Measurements from ENCODE around the gene ARVCF.
"Not testable (repeated sequence)": the region's sequence is repeated elsewhere in the genome, so short reads cannot be mapped to it uniquely, and the experiment has no call there.

ARVCF gene

DNA sequence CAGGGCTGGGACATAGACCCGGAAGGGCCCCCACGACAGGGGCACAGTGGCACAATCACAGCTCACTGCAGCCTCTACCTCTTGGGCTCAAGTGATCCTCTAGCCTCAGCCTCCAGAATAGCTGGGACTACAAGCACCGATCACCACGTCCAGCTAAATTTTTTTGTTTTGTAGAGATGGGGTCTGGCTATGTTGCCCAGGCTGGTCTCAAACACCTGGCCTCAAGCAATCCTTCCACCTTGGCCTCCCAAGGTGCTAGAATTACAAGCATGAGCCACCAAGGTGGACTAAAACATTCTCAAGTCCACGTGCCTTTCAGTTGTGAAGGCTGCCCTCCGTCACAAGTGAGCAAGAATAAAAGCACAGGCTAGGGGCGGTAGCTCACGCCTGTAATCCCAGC, 85.1 kb downstream of the ARVCF start:
- DNase-seq = no peak

GRCh38 chr22:19930551-19931486, 85.8 kb downstream of the ARVCF start:
- no peak for DNase-seq

DNA sequence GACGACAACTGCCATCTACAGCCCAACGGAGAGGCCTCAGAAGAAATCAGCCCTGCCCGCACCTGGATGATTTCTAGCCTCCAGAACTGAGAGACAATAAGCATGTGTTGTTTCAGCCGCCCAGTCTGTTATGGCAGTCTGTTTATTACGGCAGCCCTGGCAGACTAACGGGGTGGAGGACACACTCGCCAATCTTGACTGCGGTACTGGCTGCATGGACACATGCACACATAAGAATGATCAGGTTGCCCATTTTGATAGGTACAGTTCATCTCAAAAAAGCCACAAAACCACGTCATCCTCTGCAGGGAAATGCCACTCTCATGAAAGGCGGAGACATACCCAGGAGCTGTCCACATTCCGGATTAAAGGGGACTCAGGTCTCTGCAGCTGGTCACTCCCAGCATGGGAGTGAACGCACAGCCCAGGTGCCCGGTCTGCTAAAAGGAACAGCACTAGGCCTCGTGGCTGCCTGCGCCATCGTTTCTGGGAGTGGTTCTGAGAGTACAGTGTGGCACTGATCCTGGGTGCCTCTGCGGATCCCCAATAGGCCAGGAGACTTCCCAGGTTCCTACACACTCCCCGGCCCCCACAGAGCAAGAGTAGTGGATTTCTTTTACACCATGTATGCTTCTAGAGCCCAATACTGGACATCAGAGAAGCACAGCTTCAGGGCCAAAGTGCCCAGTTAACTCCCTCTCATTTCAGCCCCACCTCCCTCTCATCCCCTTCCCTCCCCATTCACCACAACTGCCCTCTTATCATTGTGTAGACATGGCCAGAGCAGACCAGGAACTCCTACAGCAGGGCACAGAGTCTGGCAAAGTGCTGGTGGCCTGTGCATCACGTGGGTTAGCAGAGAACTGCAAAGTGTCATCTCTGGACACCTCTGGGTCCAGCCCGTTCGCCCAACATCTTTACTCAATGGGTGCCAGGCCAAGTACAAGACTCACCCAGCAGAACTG, 86.8 kb downstream of the ARVCF start:
- DNase-seq = no peak

DNA sequence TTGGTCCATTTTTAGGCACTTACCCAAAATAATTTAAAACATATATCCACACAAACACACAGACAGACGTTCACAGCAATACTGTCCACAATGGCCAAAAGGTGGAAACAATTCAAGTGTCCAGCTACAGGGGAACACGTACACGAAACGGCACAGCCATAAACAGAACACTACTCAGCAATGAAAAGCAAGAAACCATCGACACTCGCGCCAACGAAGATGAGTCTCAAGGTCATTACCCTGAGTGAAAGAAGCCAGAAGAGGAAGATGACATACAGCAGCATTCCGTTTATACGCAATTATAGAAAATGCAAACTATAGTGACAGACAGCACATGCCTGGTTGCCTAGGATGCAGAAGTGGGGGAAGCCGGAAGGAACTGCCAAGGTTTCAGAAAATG, 88.4 kb downstream of the ARVCF start:
- no peak for DNase-seq

DNA sequence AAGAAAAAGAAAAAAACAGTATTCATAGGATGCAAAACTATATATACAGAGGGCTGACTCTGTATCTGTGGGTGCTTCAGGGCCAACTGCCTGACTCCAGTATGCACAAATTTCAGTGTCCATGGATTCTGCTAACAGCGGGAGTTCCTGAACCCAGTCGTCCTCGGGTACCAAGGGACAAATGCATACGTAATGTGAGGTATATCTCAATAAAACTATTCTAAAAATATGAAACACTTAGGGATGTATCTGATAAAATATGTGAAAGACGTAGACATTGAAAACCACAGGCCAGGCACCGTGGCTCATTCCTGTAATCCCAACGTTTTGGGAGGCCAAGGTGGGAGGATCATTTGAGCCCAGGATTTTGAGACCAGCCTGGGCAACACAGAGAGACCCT, 88.9 kb downstream of the ARVCF start:
- no peak for DNase-seq

- not testable (repeated sequence) for DNase-seq
Measured at GRCh38 chr22:19926028-19926427, 90.6 kb downstream of the ARVCF start.

- DNase-seq = no peak
Measured at GRCh38 chr22:19923914-19924513, 92.6 kb downstream of the ARVCF start.

DNA sequence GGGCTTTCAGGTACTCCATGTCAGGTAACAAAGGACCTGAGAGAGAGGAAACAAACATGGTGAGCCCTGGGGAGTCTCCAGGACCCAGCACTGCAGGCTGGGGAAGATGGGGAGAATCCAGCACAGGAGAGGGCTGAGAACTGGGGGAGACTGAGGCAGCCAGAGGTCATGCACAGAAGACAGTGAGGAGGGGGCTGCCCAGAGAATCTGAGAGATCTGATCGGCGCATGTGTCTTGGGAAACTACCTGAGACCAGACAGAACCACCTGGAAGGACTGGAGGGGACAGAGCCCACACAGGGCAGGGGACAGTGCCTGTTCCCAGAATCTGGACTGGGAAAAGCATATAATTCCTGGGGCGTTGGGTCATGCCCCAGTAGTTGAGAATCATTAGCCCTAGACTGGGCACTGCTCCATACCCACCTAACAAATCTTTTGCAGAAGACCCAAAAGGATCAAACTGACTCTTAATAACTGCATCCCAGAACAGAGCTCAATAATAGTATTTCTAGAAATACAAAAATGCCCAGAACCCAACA, 95.0 kb downstream of the ARVCF start:
- DNase-seq = no peak
